Tibial nerve (tissue), 4 donors: ENCODE data around the gene NID1.

Experiments
- CTCF ChIP-seq, 5 experiments: fragments of 200-600 bp in 3 of 5; fragments of 450-650 bp in 2 of 5; sonication (generic) in 3 of 5; IDR thresholded peaks; one replicate each; pipeline ENCODE4 v1.5.1; 2016 to 2019; ENCODE audit warnings: antibody characterized with exemption in 5 of 5, mild to moderate bottlenecking in 3 of 5, moderate library complexity in 2 of 5
- EP300 ChIP-seq, 2 donors: sonication (generic); formaldehyde crosslinking; IDR thresholded peaks; one replicate each; pipeline ENCODE4 v1.6.1; 2017; ENCODE audit warnings: antibody characterized with exemption in 2 of 2, mild to moderate bottlenecking in 1 of 2
- POLR2A ChIP-seq, 2 donors: fragments of 450-650 bp; IDR thresholded peaks; one replicate each; pipeline ENCODE4 v1.6.1; 2017; ENCODE audit warnings: antibody characterized with exemption in 2 of 2, mild to moderate bottlenecking in 2 of 2, moderate library complexity in 2 of 2

GRCh38 chr1:236065509-236066005 lies 667 bp upstream of the NID1 start:
- TF ChIP-seq CTCF (IDR thresholded peaks at IDR 0.05) = no peak
- TF ChIP-seq EP300 (IDR thresholded peaks at IDR 0.05) = no peak
- no peak for TF ChIP-seq POLR2A (IDR thresholded peaks at IDR 0.05)
